GM12878 (cell line): Measurements from ENCODE around the gene BRCA1. TPM values are rescaled to one million over a fixed set of nuclear protein-coding genes. Genes with fewer than 3 reads are reported as not detected.

Source experiments
- BRCA1 ChIP-seq: IDR thresholded peaks from 2 replicates; pipeline ENCODE4 v1.6.1; 2011; ENCODE audit warnings: low read depth, low read length, improper control_type of control experiment
- CBX5 ChIP-seq: sonication (generic); IDR thresholded peaks from 2 replicates; pipeline ENCODE4 v1.6.1; 2016; ENCODE audit warnings: low read depth, moderate library complexity, mild to moderate bottlenecking, inconsistent platforms
- CHD2 ChIP-seq: IDR thresholded peaks from 2 replicates; pipeline ENCODE4 v1.6.1; 2011; ENCODE audit warnings: low read depth, low read length, improper control_type of control experiment, borderline replicate concordance
- CREM ChIP-seq: IDR thresholded peaks from 2 replicates; pipeline ENCODE4 v1.6.1; 2014; ENCODE audit warnings: antibody characterized with exemption, low read depth
- CUX1 ChIP-seq: IDR thresholded peaks from 2 replicates; pipeline ENCODE4 v1.6.1; 2012; ENCODE audit warnings: improper control_type of control experiment, low read depth, low read length; ENCODE audit not compliant: insufficient replicate concordance
- ESRRA ChIP-seq: IDR thresholded peaks from 2 replicates; pipeline ENCODE4 v1.6.1; 2012; ENCODE audit warnings: mild to moderate bottlenecking, low read length, improper control_type of control experiment
- GABPA ChIP-seq: IDR thresholded peaks from 2 replicates; pipeline ENCODE4 v1.6.1; 2014; ENCODE audit warnings: antibody characterized with exemption, low read depth, mild to moderate bottlenecking, inconsistent platforms
- IRF4 ChIP-seq: IDR thresholded peaks from 2 replicates; pipeline ENCODE4 v1.6.1; 2011; ENCODE audit warnings: low read depth, low read length
- JUND ChIP-seq: IDR thresholded peaks from 2 replicates; pipeline ENCODE4 v1.6.1; 2012; ENCODE audit warnings: low read depth, mild to moderate bottlenecking, low read length, improper control_type of control experiment, moderate library complexity
- MEF2B ChIP-seq: fragments of 450-650 bp; IDR thresholded peaks from 2 replicates; pipeline ENCODE4 v1.6.1; 2018; ENCODE audit warnings: mild to moderate bottlenecking, moderate library complexity; ENCODE audit not compliant: partially characterized antibody, poor library complexity, severe bottlenecking
- NFIC ChIP-seq: IDR thresholded peaks from 2 replicates; pipeline ENCODE4 v1.6.1; 2012; ENCODE audit warnings: low read depth, mild to moderate bottlenecking, inconsistent platforms, low read length, moderate library complexity
- NFYA ChIP-seq: IDR thresholded peaks from 2 replicates; pipeline ENCODE4 v1.6.1; 2011; ENCODE audit warnings: low read depth, mild to moderate bottlenecking, low read length, improper control_type of control experiment, borderline replicate concordance
- NRF1 ChIP-seq: conservative IDR thresholded peaks from 2 replicates; pipeline ENCODE4 v1.6.1; 2011; ENCODE audit warnings: mild to moderate bottlenecking, low read depth, low read length, improper control_type of control experiment
- POLR2AphosphoS2 ChIP-seq: IDR thresholded peaks from 2 replicates; pipeline ENCODE4 v1.6.1; 2011; ENCODE audit warnings: low read depth, mild to moderate bottlenecking, low read length, improper control_type of control experiment, moderate library complexity
- RELA ChIP-seq: fragments of 450-650 bp; IDR thresholded peaks from 2 replicates; pipeline ENCODE4 v1.8.0; 2014; ENCODE audit warnings: borderline replicate concordance; ENCODE audit not compliant: partially characterized antibody
- SIX5 ChIP-seq: IDR thresholded peaks from 2 replicates; pipeline ENCODE4 v1.6.1; 2011; ENCODE audit warnings: mild to moderate bottlenecking, low read depth, low read length, moderate library complexity; ENCODE audit not compliant: severe bottlenecking
- SRF ChIP-seq, 2 experiments: IDR thresholded peaks; 2 replicates each; pipeline ENCODE4 v1.6.1; 2011; ENCODE audit warnings: low read depth in 2 of 2, low read length in 2 of 2, mild to moderate bottlenecking in 1 of 2, moderate library complexity in 1 of 2
- TARDBP ChIP-seq: IDR thresholded peaks from 2 replicates; pipeline ENCODE4 v1.6.1; 2016; ENCODE audit warnings: borderline replicate concordance
- TBL1XR1 ChIP-seq: IDR thresholded peaks from 2 replicates; pipeline ENCODE4 v1.6.1; 2012; ENCODE audit warnings: low read depth, low read length, improper control_type of control experiment
- TCF3 ChIP-seq: IDR thresholded peaks from 2 replicates; pipeline ENCODE4 v1.6.1; 2012; ENCODE audit warnings: low read depth, mild to moderate bottlenecking, low read length, borderline replicate concordance; ENCODE audit not compliant: insufficient read depth
- TCF7 ChIP-seq: IDR thresholded peaks from 2 replicates; pipeline ENCODE4 v1.6.1; 2014; ENCODE audit warnings: antibody characterized with exemption, borderline replicate concordance
- ZBED1 ChIP-seq: IDR thresholded peaks from 2 replicates; pipeline ENCODE4 v1.6.1; 2016; ENCODE audit warnings: borderline replicate concordance
- ZNF622 ChIP-seq: fragments of 450-650 bp; IDR thresholded peaks from 2 replicates; pipeline ENCODE4 v1.6.1; 2017; ENCODE audit warnings: mild to moderate bottlenecking, inconsistent platforms
- polyA plus RNA-seq, 11 experiments: library from polyadenylated mRNA; depleted of rRNA in 4 of 11; unstranded in 6 of 11; stranded (reverse) in 5 of 11; fragments of >200 nt; fragmentation: Nextera tagmentation in 4 of 11; fragmentation: Illumina TruSeq in 1 of 11; extraction: Ambion mirVana in 4 of 11; extraction: Trizol in 1 of 11; gene quantifications; 1 replicate in 1 of 11; 2 replicates in 10 of 11; pipeline versions ENCODE4 v1.2.1 to v1.2.3, GENCODE V29; 2011 to 2016; ENCODE audit warnings: inconsistent platforms in 2 of 11, missing spikeins in 2 of 11, low read depth in 1 of 11
- total RNA-seq, 4 experiments: library from RNA; depleted of rRNA in 3 of 4; stranded (reverse); fragments of >200 nt in 3 of 4; fragmentation: Illumina TruSeq in 1 of 4; extraction: Trizol in 1 of 4; gene quantifications; 2 replicates each; pipeline versions ENCODE4 v1.2.1 to v1.2.3, GENCODE V29; 2013 to 2021
- TF ChIP-seq, protein P1 (sequence below), 3 experiments: IDR thresholded peaks in 2 of 3; conservative IDR thresholded peaks in 1 of 3; 2 replicates each; pipeline ENCODE4 v1.5.1; 2011; ENCODE audit warnings: low read depth in 3 of 3, low read length in 3 of 3, mild to moderate bottlenecking in 3 of 3, control low read depth in 2 of 3, moderate library complexity in 2 of 3, inconsistent platforms in 1 of 3, mixed read lengths in 1 of 3; ENCODE audit not compliant: control insufficient read depth in 2 of 3, insufficient read depth in 1 of 3; ENCODE audit errors: extremely low read depth in 1 of 3

BRCA1 gene
- total and polyA plus RNA-seq, 10 of the 15 experiments (the other 5 are each of a cell fraction or from before 2014, with no cell fraction given) = 16.8 to 71.2 (median 44.2) TPM

GRCh38 chr17:43170766-43171585, 45.8 kb upstream of the BRCA1 start, which contains the start of gene NBR1 (continued):
- 0 out of 2 replicates have a peak, but pooled peaks have one; percentile 22 for TF ChIP-seq IRF4
- TF ChIP-seq CHD2 = peak; percentile 92; the same call in 1 of the 2 replicates
- no peak for TF ChIP-seq MEF2B
- peak; percentile 37; the same call in 1 of the 2 replicates for TF ChIP-seq NRF1
- no peak; the same call in 1 of the 2 replicates for TF ChIP-seq NFIC
- no peak for TF ChIP-seq JUND
- no peak for TF ChIP-seq ZNF622
- TF ChIP-seq CREM = 0 out of 2 replicates have a peak, but pooled peaks have one; percentile 38
- peak; percentile 17; the same call in 1 of the 2 replicates for TF ChIP-seq NFYA
- no peak for TF ChIP-seq SIX5
- TF ChIP-seq TARDBP = no peak
- TF ChIP-seq ESRRA = peak; percentile 54; the same call in 1 of the 2 replicates
- no peak for TF ChIP-seq SRF (IDR thresholded peaks at IDR 0.05; ENCODE audit: low read depth in 2 of 2, low read length in 2 of 2)
- TF ChIP-seq POLR2AphosphoS2 = peak; percentile 83; the same call in 1 of the 2 replicates
- no peak for TF ChIP-seq TCF3
- no peak for TF ChIP-seq TBL1XR1
- no peak for TF ChIP-seq CUX1
- TF ChIP-seq CBX5 = no peak
- TF ChIP-seq BRCA1 = no peak
- peak; percentile 24 for TF ChIP-seq RELA
- TF ChIP-seq, protein P1, sequence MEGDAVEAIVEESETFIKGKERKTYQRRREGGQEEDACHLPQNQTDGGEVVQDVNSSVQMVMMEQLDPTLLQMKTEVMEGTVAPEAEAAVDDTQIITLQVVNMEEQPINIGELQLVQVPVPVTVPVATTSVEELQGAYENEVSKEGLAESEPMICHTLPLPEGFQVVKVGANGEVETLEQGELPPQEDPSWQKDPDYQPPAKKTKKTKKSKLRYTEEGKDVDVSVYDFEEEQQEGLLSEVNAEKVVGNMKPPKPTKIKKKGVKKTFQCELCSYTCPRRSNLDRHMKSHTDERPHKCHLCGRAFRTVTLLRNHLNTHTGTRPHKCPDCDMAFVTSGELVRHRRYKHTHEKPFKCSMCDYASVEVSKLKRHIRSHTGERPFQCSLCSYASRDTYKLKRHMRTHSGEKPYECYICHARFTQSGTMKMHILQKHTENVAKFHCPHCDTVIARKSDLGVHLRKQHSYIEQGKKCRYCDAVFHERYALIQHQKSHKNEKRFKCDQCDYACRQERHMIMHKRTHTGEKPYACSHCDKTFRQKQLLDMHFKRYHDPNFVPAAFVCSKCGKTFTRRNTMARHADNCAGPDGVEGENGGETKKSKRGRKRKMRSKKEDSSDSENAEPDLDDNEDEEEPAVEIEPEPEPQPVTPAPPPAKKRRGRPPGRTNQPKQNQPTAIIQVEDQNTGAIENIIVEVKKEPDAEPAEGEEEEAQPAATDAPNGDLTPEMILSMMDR (IDR thresholded peaks at IDR 0.05 in 2 of 3, conservative IDR thresholded peaks at IDR 0.05 in 1 of 3; ENCODE audit: control insufficient read depth in 2 of 3, extremely low read depth in 1 of 3, insufficient read depth in 1 of 3, low read depth in 3 of 3, low read length in 3 of 3) = peak in 2 of 3 experiments; percentile 21 to 27; a peak in 2 of 6 replicates
- no peak for TF ChIP-seq ZBED1
- TF ChIP-seq TCF7 = no peak
- TF ChIP-seq GABPA = peak; percentile 67; the same call in 1 of the 2 replicates
